ENCODE results near the gene CPNE2. TPM values are rescaled to one million over a fixed set of nuclear protein-coding genes. Genes with fewer than 3 reads are reported as not detected.
A peak's percentile ranks its signal among the peaks of the same experiment; 100 is the strongest.

Gene CPNE2
- polyA plus RNA-seq, 4 donors, result 3.1 to 22.9 (median 11.5) TPM

GRCh38 chr16:57134982-57135381 lies 42.6 kb downstream of the CPNE2 start:
- 29 to 41% (median 31%) methylated on average over 2 of the region's 2 CpGs for WGBS, 3 donors
- peaks cover 0 to 41% (median 0%) of the 10 kb centered on the region in 3 donors for H3K36me3 ChIP-seq (ENCODE audit: control insufficient read depth in 3 of 3, insufficient read depth in 2 of 3, low read depth in 1 of 3, low read length in 3 of 3)
- no peaks in the 10 kb centered on the region for H3K9me3 ChIP-seq (ENCODE audit: control insufficient read depth in 2 of 2, insufficient read depth in 1 of 2, low read depth in 1 of 2, low read length in 1 of 2)
- peaks cover 4 to 35% (median 8%) of the 10 kb centered on the region in 3 donors for H3K4me1 ChIP-seq (ENCODE audit: control insufficient read depth in 3 of 3, insufficient read depth in 2 of 3, low read depth in 1 of 3, low read length in 2 of 3)
- DNase-seq (peak; percentile 55 to 59), FAIRE-seq (no peak)
- no peaks in the 10 kb centered on the region for H3K27me3 ChIP-seq (ENCODE audit: control insufficient read depth in 3 of 3, insufficient read depth in 3 of 3, low read length in 3 of 3)
- H3K4me3 ChIP-seq (ENCODE audit: low read depth in 1 of 3, low read length in 3 of 3), result no peak overlapping the region
- peak overlapping the region in 2 of 3 donors; percentile 60 to 89 for H3K27ac ChIP-seq (ENCODE audit: low read depth in 1 of 3, low read length in 2 of 3)

- Histone ChIP-seq H3K27me3 (ENCODE audit: control insufficient read depth in 3 of 3, insufficient read depth in 3 of 3, low read length in 3 of 3) (no peaks in the 10 kb centered on the region), H3K27ac (ENCODE audit: low read depth in 1 of 3, low read length in 2 of 3) (no peak overlapping the region), H3K4me3 (ENCODE audit: low read depth in 1 of 3, low read length in 3 of 3) (no peak overlapping the region), H3K4me1 (ENCODE audit: control insufficient read depth in 3 of 3, insufficient read depth in 2 of 3, low read depth in 1 of 3, low read length in 2 of 3) (peaks cover 4 to 26% (median 10%) of the 10 kb centered on the region in 3 donors), H3K36me3 (ENCODE audit: control insufficient read depth in 3 of 3, insufficient read depth in 2 of 3, low read depth in 1 of 3, low read length in 3 of 3) (peaks cover 0 to 27% (median 0%) of the 10 kb centered on the region in 3 donors), H3K9me3 (ENCODE audit: control insufficient read depth in 2 of 2, insufficient read depth in 1 of 2, low read depth in 1 of 2, low read length in 1 of 2) (no peaks in the 10 kb centered on the region)
- FAIRE-seq (no peak), DNase-seq (no peak)
- 85 to 92% (median 89%) methylated on average over 13 to 14 of the region's 14 CpGs for whole genome bisulfite sequencing, 3 donors
Measured at GRCh38 chr16:57137043-57137442, 44.7 kb downstream of the CPNE2 start.

- FAIRE-seq (no peak), DNase-seq (no peak)
- Histone ChIP-seq H3K4me3 (ENCODE audit: low read depth in 1 of 3, low read length in 3 of 3) (no peak overlapping the region), H3K9me3 (ENCODE audit: control insufficient read depth in 2 of 2, insufficient read depth in 1 of 2, low read depth in 1 of 2, low read length in 1 of 2) (no peaks in the 10 kb centered on the region), H3K4me1 (ENCODE audit: control insufficient read depth in 3 of 3, insufficient read depth in 2 of 3, low read depth in 1 of 3, low read length in 2 of 3) (peaks cover 4 to 20% (median 12%) of the 10 kb centered on the region in 3 donors), H3K36me3 (ENCODE audit: control insufficient read depth in 3 of 3, insufficient read depth in 2 of 3, low read depth in 1 of 3, low read length in 3 of 3) (peaks cover 0 to 26% (median 0%) of the 10 kb centered on the region in 3 donors), H3K27me3 (ENCODE audit: control insufficient read depth in 3 of 3, insufficient read depth in 3 of 3, low read length in 3 of 3) (no peaks in the 10 kb centered on the region), H3K27ac (ENCODE audit: low read depth in 1 of 3, low read length in 2 of 3) (no peak overlapping the region)
- 73 to 80% (median 78%) methylated on average over 10 of the region's 10 CpGs for WGBS, 3 donors
Measured at GRCh38 chr16:57137566-57138273, 45.3 kb downstream of the CPNE2 start.

- no peak overlapping the region for H3K4me3 ChIP-seq (ENCODE audit: low read depth in 1 of 3, low read length in 3 of 3)
- H3K36me3 ChIP-seq (ENCODE audit: control insufficient read depth in 3 of 3, insufficient read depth in 2 of 3, low read depth in 1 of 3, low read length in 3 of 3), result peaks cover 0 to 32% (median 0%) of the 10 kb centered on the region in 3 donors
- FAIRE-seq (no peak), DNase-seq (no peak)
- WGBS, 3 donors, result 84 to 89% (median 86%) methylated on average over 10 of the region's 10 CpGs
- no peaks in the 10 kb centered on the region for H3K27me3 ChIP-seq (ENCODE audit: control insufficient read depth in 3 of 3, insufficient read depth in 3 of 3, low read length in 3 of 3)
- H3K27ac ChIP-seq (ENCODE audit: low read depth in 1 of 3, low read length in 2 of 3), result no peak overlapping the region
- H3K9me3 ChIP-seq (ENCODE audit: control insufficient read depth in 2 of 2, insufficient read depth in 1 of 2, low read depth in 1 of 2, low read length in 1 of 2), result no peaks in the 10 kb centered on the region
- H3K4me1 ChIP-seq (ENCODE audit: control insufficient read depth in 3 of 3, insufficient read depth in 2 of 3, low read depth in 1 of 3, low read length in 2 of 3), result peaks cover 5 to 19% (median 18%) of the 10 kb centered on the region in 3 donors
Measured at GRCh38 chr16:57138281-57138935, 46.0 kb downstream of the CPNE2 start.

- 52 to 79% (median 66%) methylated on average over 7 of the region's 7 CpGs for WGBS, 3 donors
- Histone ChIP-seq H3K27ac (ENCODE audit: low read depth in 1 of 3, low read length in 2 of 3) (no peak overlapping the region), H3K4me3 (ENCODE audit: low read depth in 1 of 3, low read length in 3 of 3) (no peak overlapping the region), H3K4me1 (ENCODE audit: control insufficient read depth in 3 of 3, insufficient read depth in 2 of 3, low read depth in 1 of 3, low read length in 2 of 3) (peaks cover 5 to 22% (median 11%) of the 10 kb centered on the region in 3 donors), H3K9me3 (ENCODE audit: control insufficient read depth in 2 of 2, insufficient read depth in 1 of 2, low read depth in 1 of 2, low read length in 1 of 2) (no peaks in the 10 kb centered on the region), H3K36me3 (ENCODE audit: control insufficient read depth in 3 of 3, insufficient read depth in 2 of 3, low read depth in 1 of 3, low read length in 3 of 3) (peaks cover 0 to 38% (median 0%) of the 10 kb centered on the region in 3 donors), H3K27me3 (ENCODE audit: control insufficient read depth in 3 of 3, insufficient read depth in 3 of 3, low read length in 3 of 3) (no peaks in the 10 kb centered on the region)
- no peak for FAIRE-seq
- no peak for DNase-seq
Measured at GRCh38 chr16:57140931-57141668, 48.7 kb downstream of the CPNE2 start.

GRCh38 chr16:57141822-57142631 lies 49.6 kb downstream of the CPNE2 start:
- Histone ChIP-seq H3K27me3 (ENCODE audit: control insufficient read depth in 3 of 3, insufficient read depth in 3 of 3, low read length in 3 of 3) (no peaks in the 10 kb centered on the region), H3K4me1 (ENCODE audit: control insufficient read depth in 3 of 3, insufficient read depth in 2 of 3, low read depth in 1 of 3, low read length in 2 of 3) (peaks cover 5 to 25% (median 11%) of the 10 kb centered on the region in 3 donors), H3K36me3 (ENCODE audit: control insufficient read depth in 3 of 3, insufficient read depth in 2 of 3, low read depth in 1 of 3, low read length in 3 of 3) (peaks cover 0 to 38% (median 0%) of the 10 kb centered on the region in 3 donors), H3K4me3 (ENCODE audit: low read depth in 1 of 3, low read length in 3 of 3) (no peak overlapping the region), H3K27ac (ENCODE audit: low read depth in 1 of 3, low read length in 2 of 3) (no peak overlapping the region), H3K9me3 (ENCODE audit: control insufficient read depth in 2 of 2, insufficient read depth in 1 of 2, low read depth in 1 of 2, low read length in 1 of 2) (no peaks in the 10 kb centered on the region)
- DNase-seq (no peak), FAIRE-seq (no peak)
- 78 to 85% (median 84%) methylated on average over 16 of the region's 16 CpGs for WGBS, 3 donors

GRCh38 chr16:57143149-57143921 lies 51.0 kb downstream of the CPNE2 start:
- no peaks in the 10 kb centered on the region for H3K9me3 ChIP-seq (ENCODE audit: control insufficient read depth in 2 of 2, insufficient read depth in 1 of 2, low read depth in 1 of 2, low read length in 1 of 2)
- peak in 1 of 2 donors; percentile 50 for DNase-seq
- peaks cover 0 to 29% (median 0%) of the 10 kb centered on the region in 3 donors for H3K36me3 ChIP-seq (ENCODE audit: control insufficient read depth in 3 of 3, insufficient read depth in 2 of 3, low read depth in 1 of 3, low read length in 3 of 3)
- H3K27me3 ChIP-seq (ENCODE audit: control insufficient read depth in 3 of 3, insufficient read depth in 3 of 3, low read length in 3 of 3), result no peaks in the 10 kb centered on the region
- no peak overlapping the region for H3K4me3 ChIP-seq (ENCODE audit: low read depth in 1 of 3, low read length in 3 of 3)
- WGBS, 3 donors, result 28 to 64% (median 58%) methylated on average over 14 of the region's 14 CpGs
- peaks cover 5 to 25% (median 11%) of the 10 kb centered on the region in 3 donors for H3K4me1 ChIP-seq (ENCODE audit: control insufficient read depth in 3 of 3, insufficient read depth in 2 of 3, low read depth in 1 of 3, low read length in 2 of 3)
- H3K27ac ChIP-seq (ENCODE audit: low read depth in 1 of 3, low read length in 2 of 3), result no peak overlapping the region
- FAIRE-seq, result no peak
